ENCODE data around the gene HSPA4L.

DNA sequence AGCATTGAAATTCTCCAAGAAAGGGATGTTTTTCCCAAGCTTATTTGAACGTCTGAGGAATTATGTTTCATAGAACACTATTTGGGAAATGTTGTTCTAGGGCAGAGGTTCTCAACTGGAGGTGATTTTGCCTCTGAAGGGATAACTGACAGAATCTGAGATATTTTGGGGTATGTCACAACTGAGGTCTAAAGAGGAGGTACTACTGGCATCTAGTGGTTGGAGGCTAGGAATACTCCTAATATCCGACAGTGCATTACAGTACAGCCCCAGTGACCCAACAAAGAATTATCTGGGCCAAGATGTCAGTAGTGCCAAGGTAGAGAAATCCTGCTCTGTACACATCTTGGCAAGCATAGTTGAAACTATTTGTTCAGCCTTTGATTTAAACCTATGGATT is 6.4 kb downstream of the HSPA4L start:
- TF ChIP-seq, protein P1, sequence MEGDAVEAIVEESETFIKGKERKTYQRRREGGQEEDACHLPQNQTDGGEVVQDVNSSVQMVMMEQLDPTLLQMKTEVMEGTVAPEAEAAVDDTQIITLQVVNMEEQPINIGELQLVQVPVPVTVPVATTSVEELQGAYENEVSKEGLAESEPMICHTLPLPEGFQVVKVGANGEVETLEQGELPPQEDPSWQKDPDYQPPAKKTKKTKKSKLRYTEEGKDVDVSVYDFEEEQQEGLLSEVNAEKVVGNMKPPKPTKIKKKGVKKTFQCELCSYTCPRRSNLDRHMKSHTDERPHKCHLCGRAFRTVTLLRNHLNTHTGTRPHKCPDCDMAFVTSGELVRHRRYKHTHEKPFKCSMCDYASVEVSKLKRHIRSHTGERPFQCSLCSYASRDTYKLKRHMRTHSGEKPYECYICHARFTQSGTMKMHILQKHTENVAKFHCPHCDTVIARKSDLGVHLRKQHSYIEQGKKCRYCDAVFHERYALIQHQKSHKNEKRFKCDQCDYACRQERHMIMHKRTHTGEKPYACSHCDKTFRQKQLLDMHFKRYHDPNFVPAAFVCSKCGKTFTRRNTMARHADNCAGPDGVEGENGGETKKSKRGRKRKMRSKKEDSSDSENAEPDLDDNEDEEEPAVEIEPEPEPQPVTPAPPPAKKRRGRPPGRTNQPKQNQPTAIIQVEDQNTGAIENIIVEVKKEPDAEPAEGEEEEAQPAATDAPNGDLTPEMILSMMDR (IDR thresholded peaks at IDR 0.05) = no peak
- TF ChIP-seq POLR2A (IDR thresholded peaks at IDR 0.05) = no peak
- no peak for TF ChIP-seq POLR2AphosphoS5 (IDR thresholded peaks at IDR 0.05)
- no peak for TF ChIP-seq EP300 (IDR thresholded peaks at IDR 0.05)

All from sigmoid colon (tissue), 4 donors.